Liver (tissue), 9 donors: ENCODE results near the gene FYB1. TPM values are rescaled to one million over a fixed set of nuclear protein-coding genes. Genes with fewer than 3 reads are reported as not detected.

Experiments used
- DNase-seq: peaks from one replicate; pipeline ENCODE4 v3.0.0-alpha.2; 2017; ENCODE audit warnings: low spot score
- H3K27ac ChIP-seq, 2 donors: one replicate each; pipeline ENCODE4 v1.7.0; 2013; ENCODE audit warnings: inconsistent platforms in 2 of 2, low read length in 2 of 2, control low read depth in 1 of 2, low read depth in 1 of 2, mild to moderate bottlenecking in 1 of 2
- H3K27me3 ChIP-seq, 4 donors: one replicate each; pipeline versions ENCODE4 v1.6.1 to v1.7.0; 2013; ENCODE audit warnings: low read length in 3 of 4, inconsistent platforms in 1 of 4, mild to moderate bottlenecking in 1 of 4, moderate library complexity in 1 of 4; ENCODE audit not compliant: control insufficient read depth in 4 of 4, insufficient read depth in 4 of 4
- H3K36me3 ChIP-seq, 4 donors: one replicate each; pipeline versions ENCODE4 v1.6.1 to v1.7.0; 2013; ENCODE audit warnings: low read length in 3 of 4, mild to moderate bottlenecking in 3 of 4, low read depth in 1 of 4, moderate library complexity in 1 of 4; ENCODE audit not compliant: control insufficient read depth in 4 of 4, insufficient read depth in 3 of 4
- H3K4me1 ChIP-seq, 4 donors: one replicate each; pipeline versions ENCODE4 v1.6.1 to v1.7.0; 2013; ENCODE audit warnings: low read length in 3 of 4, mild to moderate bottlenecking in 3 of 4, moderate library complexity in 1 of 4; ENCODE audit not compliant: control insufficient read depth in 4 of 4, insufficient read depth in 4 of 4
- H3K4me3 ChIP-seq, 3 donors: one replicate each; pipeline versions ENCODE4 v1.6.1 to v1.7.0; 2013; ENCODE audit warnings: low read length in 3 of 3, control low read depth in 1 of 3, low read depth in 1 of 3, mild to moderate bottlenecking in 1 of 3
- H3K9ac ChIP-seq, 2 donors: one replicate each; pipeline ENCODE4 v1.7.0; 2013; ENCODE audit warnings: low read length in 2 of 2, mild to moderate bottlenecking in 2 of 2, moderate library complexity in 2 of 2, control low read depth in 1 of 2, low read depth in 1 of 2
- H3K9me3 ChIP-seq, 4 donors: one replicate each; pipeline versions ENCODE4 v1.6.1 to v1.7.0; 2013; ENCODE audit warnings: low read length in 3 of 4; ENCODE audit not compliant: control insufficient read depth in 4 of 4
- CTCF ChIP-seq: fragments of 150-350 bp; IDR thresholded peaks from 2 replicates; pipeline ENCODE4 v1.5.1; 2017; ENCODE audit warnings: improper control_type of control experiment, low read depth, low read length; ENCODE audit not compliant: missing input control
- EGR1 ChIP-seq, 2 donors: IDR thresholded peaks; 2 replicates each; pipeline ENCODE4 v1.6.1; 2016 to 2018; ENCODE audit warnings: antibody characterized with exemption in 2 of 2, low read depth in 2 of 2
- FOXA1 ChIP-seq: IDR thresholded peaks from 2 replicates; pipeline ENCODE4 v1.6.1; 2016; ENCODE audit warnings: antibody characterized with exemption
- FOXA2 ChIP-seq: IDR thresholded peaks from 2 replicates; pipeline ENCODE4 v1.6.1; 2016; ENCODE audit warnings: antibody characterized with exemption
- GABPA ChIP-seq, 2 donors: IDR thresholded peaks in 1 of 2; conservative IDR thresholded peaks in 1 of 2; 2 replicates each; pipeline ENCODE4 v1.6.1; 2016; ENCODE audit warnings: antibody characterized with exemption in 2 of 2, mild to moderate bottlenecking in 1 of 2, moderate library complexity in 1 of 2
- JUND ChIP-seq, 2 donors: IDR thresholded peaks; 2 replicates each; pipeline ENCODE4 v1.6.1; 2016; ENCODE audit warnings: antibody characterized with exemption in 2 of 2
- NR2F2 ChIP-seq: IDR thresholded peaks from 2 replicates; pipeline ENCODE4 v1.6.1; 2016; ENCODE audit warnings: antibody characterized with exemption
- RAD21 ChIP-seq, 2 donors: IDR thresholded peaks; 2 replicates each; pipeline ENCODE4 v1.6.1; 2016; ENCODE audit warnings: antibody characterized with exemption in 2 of 2, mild to moderate bottlenecking in 2 of 2
- REST ChIP-seq: IDR thresholded peaks from 2 replicates; pipeline ENCODE4 v1.6.1; 2016; ENCODE audit warnings: antibody characterized with exemption, mild to moderate bottlenecking
- RXRA ChIP-seq, 2 donors: IDR thresholded peaks; 2 replicates each; pipeline ENCODE4 v1.6.1; 2017 to 2018; ENCODE audit warnings: antibody characterized with exemption in 2 of 2, mild to moderate bottlenecking in 1 of 2
- SP1 ChIP-seq: IDR thresholded peaks from 2 replicates; pipeline ENCODE4 v1.6.1; 2018; ENCODE audit warnings: antibody characterized with exemption, mild to moderate bottlenecking
- TAF1 ChIP-seq: conservative IDR thresholded peaks from 2 replicates; pipeline ENCODE4 v1.6.1; 2016; ENCODE audit warnings: antibody characterized with exemption, mild to moderate bottlenecking
- YY1 ChIP-seq: IDR thresholded peaks from 2 replicates; pipeline ENCODE4 v1.6.1; 2016; ENCODE audit warnings: antibody characterized with exemption, mild to moderate bottlenecking
- ZBTB33 ChIP-seq: IDR thresholded peaks from 2 replicates; pipeline ENCODE4 v1.6.1; 2016; ENCODE audit warnings: antibody characterized with exemption
- WGBS: extraction: QIAGEN DNeasy Blood & Tissue Kit; methylation state at CpG from one replicate; pipeline ENCODE4 v1.1.7; 2013; 5-methylcytosine and 5-hydroxymethylcytosine counted together
- polyA plus RNA-seq, 2 donors: library from polyadenylated mRNA; stranded (reverse) in 1 of 2; unstranded in 1 of 2; fragments of 200-250 nt in 1 of 2; fragments of >200 nt in 1 of 2; fragmentation: Nextera tagmentation in 1 of 2; extraction: Ambion mirVana in 1 of 2; gene quantifications; one replicate each; pipeline versions ENCODE4 v1.2.1 to v1.2.3, GENCODE V29; 2013 to 2015
- total RNA-seq, 2 donors: library from RNA; depleted of rRNA; stranded (reverse); fragments of >200 nt; gene quantifications; one replicate each; pipeline ENCODE4 v1.2.3, GENCODE V29; 2014
- TF ChIP-seq, protein P1 (sequence below): IDR thresholded peaks from 2 replicates; pipeline ENCODE4 v1.6.1; 2016; ENCODE audit warnings: antibody characterized with exemption
- donor health status: healthy.
- donor health status: healthy.
- donor health status: healthy.
- donor health status: healthy.
- donor health status: healthy.

Gene FYB1
- total and polyA plus RNA-seq, 4 donors = 2.3 to 14.6 (median 6.9) TPM

GRCh38 chr5:39068099-39068498 lies 151.3 kb downstream of the FYB1 start:
- Histone ChIP-seq H3K9me3 (no peaks in the 10 kb centered on the region), H3K4me1 (peaks cover 0 to 11% (median 7%) of the 10 kb centered on the region in 4 donors), H3K4me3 (no peak overlapping the region), H3K27ac (no peak overlapping the region), H3K27me3 (no peaks in the 10 kb centered on the region), H3K36me3 (peaks cover 0 to 8% (median 3%) of the 10 kb centered on the region in 4 donors), H3K9ac (no peak overlapping the region)
- 95% methylated on average over 3 of the region's 3 CpGs for WGBS
- TF ChIP-seq TAF1 (no peak), GABPA (IDR thresholded peaks at IDR 0.05 in 1 of 2, conservative IDR thresholded peaks at IDR 0.05 in 1 of 2) (no peak), ZBTB33 (no peak), NR2F2 (no peak), RXRA (IDR thresholded peaks at IDR 0.05) (no peak), YY1 (no peak), REST (no peak), FOXA2 (no peak), RAD21 (IDR thresholded peaks at IDR 0.05) (no peak), CTCF (no peak), JUND (IDR thresholded peaks at IDR 0.05) (no peak), SP1 (no peak), EGR1 (IDR thresholded peaks at IDR 0.05; ENCODE audit: low read depth in 2 of 2) (no peak), FOXA1 (no peak)
- TF ChIP-seq, protein P1, sequence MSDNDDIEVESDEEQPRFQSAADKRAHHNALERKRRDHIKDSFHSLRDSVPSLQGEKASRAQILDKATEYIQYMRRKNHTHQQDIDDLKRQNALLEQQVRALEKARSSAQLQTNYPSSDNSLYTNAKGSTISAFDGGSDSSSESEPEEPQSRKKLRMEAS = no peak
- DNase-seq = no peak

GRCh38 chr5:39064450-39064849 lies 154.9 kb downstream of the FYB1 start:
- Histone ChIP-seq H3K4me3 (no peak overlapping the region), H3K9ac (no peak overlapping the region), H3K9me3 (no peaks in the 10 kb centered on the region), H3K27me3 (no peaks in the 10 kb centered on the region), H3K4me1 (peaks cover 0 to 6% (median 3%) of the 10 kb centered on the region in 4 donors), H3K36me3 (peaks cover 0 to 8% (median 3%) of the 10 kb centered on the region in 4 donors), H3K27ac (no peak overlapping the region)
- no peak for TF ChIP-seq TAF1
- no peak for TF ChIP-seq SP1
- TF ChIP-seq EGR1 (IDR thresholded peaks at IDR 0.05; ENCODE audit: low read depth in 2 of 2) = no peak
- no peak for TF ChIP-seq YY1
- no peak for TF ChIP-seq RXRA (IDR thresholded peaks at IDR 0.05)
- DNase-seq = no peak
- WGBS = over 99% methylated on average over 3 of the region's 3 CpGs
